PC-9 (cell line): ENCODE results near the gene MAMDC4.

Experiments used
- EZH2 ChIP-seq: fragments of 200-600 bp; sonication (generic); IDR thresholded peaks from 2 replicates; pipeline ENCODE4 v1.8.0; 2017; ENCODE audit warnings: antibody characterized with exemption, low read depth
- TF ChIP-seq, protein P1 (sequence below): fragments of 200-600 bp; sonication (generic); conservative IDR thresholded peaks from 2 replicates; pipeline ENCODE4 v1.6.1; 2017; ENCODE audit warnings: mixed run types, antibody characterized with exemption, mild to moderate bottlenecking, moderate library complexity

DNA sequence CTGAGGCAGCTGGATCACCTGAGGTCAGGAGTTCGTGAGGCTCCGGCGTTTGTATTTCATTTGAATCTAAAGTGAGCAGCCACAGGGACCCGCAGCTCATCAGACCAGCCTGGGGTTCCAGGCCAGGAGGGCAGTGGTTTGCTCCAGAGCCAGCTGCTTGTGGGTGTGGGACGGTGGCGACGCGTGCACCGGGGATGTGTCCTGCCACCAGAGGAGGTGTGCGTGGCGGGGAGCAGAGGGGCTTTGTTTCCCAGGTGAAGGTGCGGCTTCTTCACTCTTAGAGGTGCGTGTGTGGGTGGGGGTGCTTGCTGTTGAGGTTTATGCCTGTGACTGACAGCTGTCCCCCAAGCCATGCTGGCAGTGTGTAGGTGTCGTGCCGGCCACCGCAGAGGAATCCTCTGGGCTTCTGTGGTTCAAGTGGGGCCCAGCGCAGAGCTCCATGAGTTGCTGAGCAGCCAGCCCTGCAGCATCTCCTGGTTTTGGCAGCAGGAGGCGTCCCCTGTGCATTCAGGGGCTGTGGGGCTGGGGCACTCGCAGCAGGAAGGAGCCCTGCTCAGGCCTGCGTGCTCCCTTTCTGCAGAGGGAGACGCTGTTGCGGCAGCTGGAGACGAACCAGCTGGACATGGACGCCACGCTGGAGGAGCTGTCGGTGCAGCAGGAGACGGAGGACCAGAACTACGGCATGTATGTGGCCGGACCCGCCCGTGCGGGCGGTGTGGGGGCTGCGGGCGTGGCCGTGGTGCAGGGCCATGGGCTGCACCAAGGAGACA, 16.8 kb upstream of the MAMDC4 start:
- TF ChIP-seq, protein P1, sequence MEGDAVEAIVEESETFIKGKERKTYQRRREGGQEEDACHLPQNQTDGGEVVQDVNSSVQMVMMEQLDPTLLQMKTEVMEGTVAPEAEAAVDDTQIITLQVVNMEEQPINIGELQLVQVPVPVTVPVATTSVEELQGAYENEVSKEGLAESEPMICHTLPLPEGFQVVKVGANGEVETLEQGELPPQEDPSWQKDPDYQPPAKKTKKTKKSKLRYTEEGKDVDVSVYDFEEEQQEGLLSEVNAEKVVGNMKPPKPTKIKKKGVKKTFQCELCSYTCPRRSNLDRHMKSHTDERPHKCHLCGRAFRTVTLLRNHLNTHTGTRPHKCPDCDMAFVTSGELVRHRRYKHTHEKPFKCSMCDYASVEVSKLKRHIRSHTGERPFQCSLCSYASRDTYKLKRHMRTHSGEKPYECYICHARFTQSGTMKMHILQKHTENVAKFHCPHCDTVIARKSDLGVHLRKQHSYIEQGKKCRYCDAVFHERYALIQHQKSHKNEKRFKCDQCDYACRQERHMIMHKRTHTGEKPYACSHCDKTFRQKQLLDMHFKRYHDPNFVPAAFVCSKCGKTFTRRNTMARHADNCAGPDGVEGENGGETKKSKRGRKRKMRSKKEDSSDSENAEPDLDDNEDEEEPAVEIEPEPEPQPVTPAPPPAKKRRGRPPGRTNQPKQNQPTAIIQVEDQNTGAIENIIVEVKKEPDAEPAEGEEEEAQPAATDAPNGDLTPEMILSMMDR: no peak
- no peak for TF ChIP-seq EZH2
